Adrenal gland (tissue), 12 donors: Measurements from ENCODE around the gene FHDC1. TPM values are rescaled to one million over a fixed set of nuclear protein-coding genes. Genes with fewer than 3 reads are reported as not detected.

Experiments used
- DNase-seq, 7 donors: peaks; one replicate each; pipeline ENCODE4 v3.0.0-alpha.2; 2019 to 2020
- H3K27ac ChIP-seq, 5 donors: fragments of 200-600 bp; sonication (generic) in 4 of 5; 1 replicate in 3 of 5; 2 replicates in 2 of 5; pipeline versions ENCODE4 v1.5.1 to v1.8.0; 2016 to 2020; ENCODE audit warnings: mild to moderate bottlenecking in 1 of 5
- H3K27me3 ChIP-seq: fragments of 200-600 bp; 2 replicates; pipeline ENCODE4 v1.8.0; 2021
- H3K36me3 ChIP-seq, 2 donors: fragments of 200-600 bp; replicated peaks in 1 of 2; 1 replicate in 1 of 2; 2 replicates in 1 of 2; pipeline versions ENCODE4 v1.5.1 to v1.8.0; 2018 to 2022
- H3K4me1 ChIP-seq, 2 donors: fragments of 200-600 bp; replicated peaks in 1 of 2; 1 replicate in 1 of 2; 2 replicates in 1 of 2; pipeline versions ENCODE4 v1.5.1 to v1.8.0; 2018 to 2021
- H3K4me3 ChIP-seq, 4 donors: fragments of 200-600 bp; sonication (generic) in 3 of 4; one replicate each; pipeline ENCODE4 v1.5.1; 2016 to 2018
- H3K9me3 ChIP-seq, 3 donors: fragments of 200-600 bp; sonication (generic) in 1 of 3; replicated peaks in 1 of 3; 1 replicate in 2 of 3; 2 replicates in 1 of 3; pipeline versions ENCODE4 v1.5.1 to v1.8.0; 2016 to 2021
- POLR2A ChIP-seq, 2 donors: fragments of 450-650 bp; IDR thresholded peaks; one replicate each; pipeline ENCODE4 v1.6.1; 2017; ENCODE audit warnings: antibody characterized with exemption in 2 of 2, mild to moderate bottlenecking in 2 of 2, moderate library complexity in 1 of 2
- WGBS, 4 donors: extraction: QIAGEN DNeasy Blood & Tissue Kit in 2 of 4; methylation state at CpG; one replicate each; pipeline versions ENCODE4 v1.1.5 to v1.1.7; 2013 to 2017; 5-methylcytosine and 5-hydroxymethylcytosine counted together
- intact Hi-C, 2 donors: fragments of 100-400 bp; cut with DNase I; formaldehyde crosslinking; loops; one replicate each; pipeline versions ENCODE4 v1.14.1 to v1.15.0; 2022 to 2023
- polyA plus RNA-seq, 3 donors: library from polyadenylated mRNA; stranded (reverse); fragments of 200-250 nt in 2 of 3; fragments of 350-450 nt in 1 of 3; fragmentation: Illumina TruSeq in 1 of 3; extraction: RNeasy Lipid Tissue Mini Kit (QIAGEN cat#74804) in 1 of 3; gene quantifications; one replicate each; pipeline ENCODE4 v1.2.3, GENCODE V29; 2013 to 2014
- total RNA-seq, 9 donors: library from RNA; depleted of rRNA in 4 of 9; stranded (reverse); fragments of >200 nt in 4 of 9; fragments of 120-200 nt in 1 of 9; fragmentation: NEBNext Ultra II Directional in 1 of 9; extraction: Animal tissue kit (Norgen Biotek cat#: 25700) in 1 of 9; gene quantifications; one replicate each; pipeline versions ENCODE4 v1.1.0 to v1.2.4, GENCODE V29; 2013 to 2023
- TF ChIP-seq, protein P1 (sequence below), 6 experiments: fragments of 450-650 bp in 4 of 6; fragments of 200-600 bp in 2 of 6; sonication (generic) in 1 of 6; IDR thresholded peaks; 1 replicate in 5 of 6; 2 replicates in 1 of 6; pipeline versions ENCODE4 v1.5.1 to v1.8.0; 2016 to 2021; ENCODE audit warnings: antibody characterized with exemption in 6 of 6, mild to moderate bottlenecking in 2 of 6, moderate library complexity in 1 of 6
- donor health status: healthy with polysubstance abuse.
- donor health status: Bipolar disorder and iron deficiency.
- donor health status: DM: yes; HTN: yes; CAD: no.
- donor health status: DM: no; HTN: no; CAD: no.
- donor health status: DM: no; HTN: no; CAD: no.
- donor health status: DM: yes; HTN: yes; CAD: no.

FHDC1 gene
- total and polyA plus RNA-seq, 12 donors: 0.09 to 1.2 (median 0.36) TPM

DNA sequence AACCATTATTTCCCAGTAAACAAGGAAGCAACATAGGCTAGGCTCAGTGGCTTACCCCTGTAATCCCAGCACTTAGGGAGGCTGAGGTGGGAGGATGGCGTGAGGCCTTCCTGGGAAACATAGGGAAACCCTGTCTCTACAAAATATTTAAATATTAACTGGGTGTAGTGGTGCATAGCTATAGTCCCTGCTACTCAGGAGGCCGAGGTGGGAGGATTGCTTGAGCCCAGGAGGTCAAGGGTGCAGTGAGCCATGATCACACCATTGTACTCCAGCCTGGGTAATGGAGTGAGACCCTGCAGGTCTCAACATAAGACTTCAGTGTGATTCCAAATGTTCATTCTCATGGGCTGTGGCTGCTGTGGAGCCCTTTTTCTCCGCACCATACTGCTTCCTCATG is 34.9 kb downstream of the FHDC1 start:
- no peak overlapping the region for H3K27ac ChIP-seq
- H3K36me3 ChIP-seq: no peaks in the 10 kb centered on the region
- no peaks in the 10 kb centered on the region for H3K9me3 ChIP-seq
- DNase-seq: no peak
- no peaks in the 10 kb centered on the region for H3K27me3 ChIP-seq
- TF ChIP-seq POLR2A (IDR thresholded peaks at IDR 0.05): no peak
- TF ChIP-seq, protein P1, sequence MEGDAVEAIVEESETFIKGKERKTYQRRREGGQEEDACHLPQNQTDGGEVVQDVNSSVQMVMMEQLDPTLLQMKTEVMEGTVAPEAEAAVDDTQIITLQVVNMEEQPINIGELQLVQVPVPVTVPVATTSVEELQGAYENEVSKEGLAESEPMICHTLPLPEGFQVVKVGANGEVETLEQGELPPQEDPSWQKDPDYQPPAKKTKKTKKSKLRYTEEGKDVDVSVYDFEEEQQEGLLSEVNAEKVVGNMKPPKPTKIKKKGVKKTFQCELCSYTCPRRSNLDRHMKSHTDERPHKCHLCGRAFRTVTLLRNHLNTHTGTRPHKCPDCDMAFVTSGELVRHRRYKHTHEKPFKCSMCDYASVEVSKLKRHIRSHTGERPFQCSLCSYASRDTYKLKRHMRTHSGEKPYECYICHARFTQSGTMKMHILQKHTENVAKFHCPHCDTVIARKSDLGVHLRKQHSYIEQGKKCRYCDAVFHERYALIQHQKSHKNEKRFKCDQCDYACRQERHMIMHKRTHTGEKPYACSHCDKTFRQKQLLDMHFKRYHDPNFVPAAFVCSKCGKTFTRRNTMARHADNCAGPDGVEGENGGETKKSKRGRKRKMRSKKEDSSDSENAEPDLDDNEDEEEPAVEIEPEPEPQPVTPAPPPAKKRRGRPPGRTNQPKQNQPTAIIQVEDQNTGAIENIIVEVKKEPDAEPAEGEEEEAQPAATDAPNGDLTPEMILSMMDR (IDR thresholded peaks at IDR 0.05): no peak
- intact Hi-C loops: no loop called here
- WGBS, 4 donors: 92 to 100% (median 96%) methylated on average over 2 to 3 of the region's 3 CpGs
- no peak overlapping the region for H3K4me3 ChIP-seq
- H3K4me1 ChIP-seq: no peaks in the 10 kb centered on the region

- Histone ChIP-seq H3K27ac (no peak overlapping the region), H3K27me3 (no peaks in the 10 kb centered on the region), H3K36me3 (no peaks in the 10 kb centered on the region), H3K4me1 (no peaks in the 10 kb centered on the region), H3K4me3 (no peak overlapping the region), H3K9me3 (no peaks in the 10 kb centered on the region)
- DNase-seq: no peak
- intact Hi-C loops: no loop called here
- no peak for TF ChIP-seq POLR2A (IDR thresholded peaks at IDR 0.05)
- TF ChIP-seq, protein P1 (IDR thresholded peaks at IDR 0.05): no peak
- 85 to 90% (median 87%) methylated on average over 11 to 12 of the region's 12 CpGs for WGBS, 4 donors
These were observed 36.9 kb downstream of the FHDC1 start for GRCh38 chr4:152972821-152973628.

DNA sequence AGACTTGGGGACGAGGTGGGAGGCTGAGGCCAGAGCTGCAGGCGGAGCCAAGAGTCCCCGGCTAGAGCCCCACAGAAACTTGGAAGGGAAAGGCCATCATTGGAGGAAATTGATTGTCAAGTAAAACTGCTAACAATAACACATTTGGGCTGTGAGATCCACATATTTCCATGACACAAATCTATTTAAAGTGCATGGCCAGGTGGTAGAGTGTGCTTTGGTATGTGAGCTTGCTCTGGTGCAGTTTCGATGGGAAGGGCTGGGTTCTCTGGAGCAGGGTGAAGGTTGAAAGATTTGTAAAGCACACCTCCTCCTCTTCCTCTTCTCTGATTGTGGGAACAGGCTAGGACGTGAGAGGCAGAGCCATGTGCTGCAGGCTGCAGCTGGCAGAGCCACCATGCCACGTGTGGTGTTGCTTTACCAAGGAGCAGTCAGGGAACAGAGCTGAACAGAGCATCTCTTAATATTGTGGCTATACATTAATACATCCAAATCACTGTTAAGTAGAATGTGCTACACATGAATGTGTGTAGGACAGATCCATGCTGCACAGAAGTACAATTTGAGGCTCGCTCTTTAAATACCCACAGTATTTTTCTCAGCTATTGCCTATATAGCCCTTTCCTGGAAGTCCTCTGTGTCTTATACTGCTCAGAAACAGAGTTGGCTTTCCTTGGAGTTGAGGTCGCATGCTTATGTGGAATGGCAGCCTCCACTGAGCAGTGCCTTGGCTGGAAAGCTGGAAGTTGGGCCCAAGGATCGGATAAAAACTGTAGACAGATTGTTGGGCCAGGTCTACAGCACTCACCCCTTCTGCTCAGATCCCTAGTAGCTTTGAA is 37.7 kb downstream of the FHDC1 start:
- Histone ChIP-seq H3K9me3 (no peaks in the 10 kb centered on the region), H3K27me3 (no peaks in the 10 kb centered on the region), H3K4me3 (no peak overlapping the region), H3K36me3 (no peaks in the 10 kb centered on the region), H3K27ac (no peak overlapping the region), H3K4me1 (no peaks in the 10 kb centered on the region)
- TF ChIP-seq, protein P1 (IDR thresholded peaks at IDR 0.05): no peak
- TF ChIP-seq POLR2A (IDR thresholded peaks at IDR 0.05): no peak
- 88 to 98% (median 93%) methylated on average over 7 to 9 of the region's 9 CpGs for WGBS, 4 donors
- DNase-seq: no peak
- intact Hi-C loops: no loop called here
